SK-N-MC (cell line): ENCODE results near the gene TMUB1.

Experiments
- EZH2 ChIP-seq: fragments of 200-600 bp; sonication (generic); IDR thresholded peaks from one replicate; pipeline ENCODE4 v1.6.1; 2017; ENCODE audit warnings: antibody characterized with exemption
- POLR2AphosphoS5 ChIP-seq: IDR thresholded peaks from 2 replicates; pipeline ENCODE4 v1.6.1; 2012; ENCODE audit warnings: mild to moderate bottlenecking, low read depth, low read length, borderline replicate concordance

GRCh38 chr7:151081170-151082101, 1.9 kb downstream of the TMUB1 start:
- no peak for TF ChIP-seq EZH2
- TF ChIP-seq POLR2AphosphoS5, result no peak
